HepG2 (cell line): Measurements from ENCODE around the gene ZMIZ1. TPM values are rescaled to one million over a fixed set of nuclear protein-coding genes. Genes with fewer than 3 reads are reported as not detected.

Experiments
- HOXA7 ChIP-seq: sonication (generic); formaldehyde crosslinking; IDR thresholded peaks from 2 replicates; pipeline ENCODE4 v1.8.1; 2022; ENCODE audit warnings: mild to moderate bottlenecking, missing genetic modification reagents, moderate library complexity
- KMT2B ChIP-seq: IDR thresholded peaks from 2 replicates; pipeline ENCODE4 v1.6.1; 2016; ENCODE audit warnings: missing genetic modification reagents, missing compliant biosample characterization
- MED8 ChIP-seq: sonication (generic); formaldehyde crosslinking; IDR thresholded peaks from 2 replicates; pipeline ENCODE4 v1.8.1; 2023; ENCODE audit warnings: mild to moderate bottlenecking, missing genetic modification reagents; ENCODE audit not compliant: insufficient replicate concordance
- NCOA2 ChIP-seq: sonication (generic); formaldehyde crosslinking; IDR thresholded peaks from 2 replicates; pipeline ENCODE4 v1.8.0; 2022; ENCODE audit warnings: inconsistent platforms
- PITX1 ChIP-seq: sonication (generic); formaldehyde crosslinking; IDR thresholded peaks from 2 replicates; pipeline ENCODE4 v1.5.1; 2020; ENCODE audit warnings: mild to moderate bottlenecking, missing genetic modification reagents
- TEAD3 ChIP-seq: optimal IDR thresholded peaks from 2 replicates; pipeline ENCODE3; 2016; ENCODE audit warnings: borderline replicate concordance
- ZBTB38 ChIP-seq: sonication (generic); formaldehyde crosslinking; IDR thresholded peaks from 2 replicates; pipeline ENCODE4 v1.5.1; 2020; ENCODE audit warnings: mild to moderate bottlenecking, missing genetic modification reagents
- ZNF432 ChIP-seq: sonication (generic); formaldehyde crosslinking; IDR thresholded peaks from 2 replicates; pipeline ENCODE4 v1.5.0; 2020; ENCODE audit warnings: missing genetic modification reagents, mild to moderate bottlenecking, borderline replicate concordance
- ZNF552 ChIP-seq: sonication (generic); formaldehyde crosslinking; IDR thresholded peaks from 2 replicates; pipeline ENCODE4 v1.9.0; 2022; ENCODE audit warnings: missing genetic modification reagents, mild to moderate bottlenecking, borderline replicate concordance
- polyA plus RNA-seq, 8 experiments: library from polyadenylated mRNA; depleted of rRNA in 3 of 8; stranded (reverse) in 7 of 8; unstranded in 1 of 8; fragments of >200 nt; fragmentation: Illumina TruSeq in 4 of 8; extraction: Trizol in 4 of 8; gene quantifications; 2 replicates each; pipeline versions ENCODE4 v1.2.1 to v1.2.3, GENCODE V29; 2011 to 2016; ENCODE audit warnings: low read depth in 4 of 8, missing spikeins in 1 of 8, mixed read lengths in 1 of 8; ENCODE audit not compliant: insufficient read depth in 1 of 8
- total RNA-seq, 5 experiments: library from RNA; depleted of rRNA; stranded (reverse); fragments of >200 nt; fragmentation: Illumina TruSeq; extraction: Trizol; gene quantifications; 2 replicates each; pipeline ENCODE4 v1.2.3, GENCODE V29; 2016; ENCODE audit warnings: low read depth in 1 of 5
- TF ChIP-seq, protein P1 (sequence below): sonication (generic); formaldehyde crosslinking; IDR thresholded peaks from 2 replicates; pipeline ENCODE4 v1.8.0; 2023; ENCODE audit warnings: mild to moderate bottlenecking, missing genetic modification reagents
- TF ChIP-seq, protein P2 (sequence below): sonication (generic); formaldehyde crosslinking; IDR thresholded peaks from 2 replicates; pipeline ENCODE4 v1.9.0; 2021; ENCODE audit warnings: missing genetic modification reagents, mild to moderate bottlenecking, borderline replicate concordance
- TF ChIP-seq, protein P3 (sequence below), 2 experiments: sonication (generic) in 1 of 2; formaldehyde crosslinking in 1 of 2; IDR thresholded peaks; 2 replicates each; pipeline versions ENCODE4 v1.4.0 to v1.6.1; 2016 to 2020; ENCODE audit warnings: borderline replicate concordance in 1 of 2, low read depth in 1 of 2, mild to moderate bottlenecking in 1 of 2, missing genetic modification reagents in 1 of 2
- TF ChIP-seq, protein P4 (sequence below): sonication (generic); formaldehyde crosslinking; conservative IDR thresholded peaks from 2 replicates; pipeline ENCODE4 v1.4.0; 2020; ENCODE audit warnings: missing genetic modification reagents
- TF ChIP-seq, protein P5 (sequence below): sonication (generic); formaldehyde crosslinking; conservative IDR thresholded peaks from 2 replicates; pipeline ENCODE4 v1.4.0; 2020; ENCODE audit warnings: missing genetic modification reagents
- TF ChIP-seq, protein P6 (sequence below): IDR thresholded peaks from 2 replicates; pipeline ENCODE4 v1.6.1; 2016; ENCODE audit warnings: missing compliant biosample characterization, missing genetic modification reagents, borderline replicate concordance

Gene ZMIZ1
- total and polyA plus RNA-seq, 2 of the 13 experiments (the other 11 are each of a cell fraction or from before 2014, with no cell fraction given), result 5.3 to 10.2 TPM

DNA sequence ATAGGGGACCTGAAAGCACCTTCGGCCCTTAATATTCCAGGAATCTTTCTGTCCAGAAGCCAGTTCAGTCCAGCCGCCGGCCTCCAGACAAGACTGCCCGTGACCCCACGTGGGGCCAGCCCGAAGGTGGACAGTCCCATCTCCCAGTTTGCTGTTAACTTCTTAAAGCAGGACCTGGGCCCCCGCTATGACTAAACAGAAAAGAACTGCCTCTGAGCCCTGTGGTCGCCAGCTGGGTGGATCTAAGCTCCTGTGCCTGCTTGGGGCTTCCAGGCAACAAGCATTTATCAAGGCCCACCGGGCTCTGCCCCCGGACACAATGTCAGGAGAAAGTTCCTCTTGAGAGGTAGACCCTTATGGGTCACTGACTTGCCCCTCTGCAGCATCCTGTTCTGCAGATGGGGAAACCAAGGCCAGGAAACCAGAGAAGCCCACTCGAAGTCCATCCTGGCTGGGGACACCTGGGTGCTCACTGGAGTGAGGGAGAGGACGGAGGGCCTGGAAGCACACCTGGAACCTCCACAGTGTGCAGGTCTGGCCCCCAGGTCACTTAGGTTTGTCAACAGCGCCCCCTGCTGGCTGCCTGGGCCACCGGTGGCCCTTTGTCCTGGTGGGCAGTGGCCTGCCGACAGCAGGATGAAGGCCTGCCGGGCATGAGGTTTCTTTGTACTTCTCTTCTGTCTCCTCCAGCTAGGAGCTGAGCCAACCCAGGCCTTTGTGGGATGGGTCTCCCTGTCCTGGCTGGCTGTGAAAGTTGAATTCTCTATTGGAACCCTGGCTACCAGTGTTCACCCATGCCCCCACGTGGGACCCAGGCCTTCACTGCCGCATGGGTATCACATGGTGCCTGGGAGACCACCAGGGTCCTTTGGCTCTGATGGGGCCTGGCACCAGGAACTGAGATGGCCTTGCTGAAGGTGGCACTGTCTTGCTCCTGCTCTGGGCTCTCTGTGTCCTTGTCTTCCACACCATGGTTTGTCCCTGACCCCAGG, 128.0 kb downstream of the ZMIZ1 start (continued):
- TF ChIP-seq HOXA7 (CRISPR knock-in tag), result no peak
- TF ChIP-seq, protein P1, sequence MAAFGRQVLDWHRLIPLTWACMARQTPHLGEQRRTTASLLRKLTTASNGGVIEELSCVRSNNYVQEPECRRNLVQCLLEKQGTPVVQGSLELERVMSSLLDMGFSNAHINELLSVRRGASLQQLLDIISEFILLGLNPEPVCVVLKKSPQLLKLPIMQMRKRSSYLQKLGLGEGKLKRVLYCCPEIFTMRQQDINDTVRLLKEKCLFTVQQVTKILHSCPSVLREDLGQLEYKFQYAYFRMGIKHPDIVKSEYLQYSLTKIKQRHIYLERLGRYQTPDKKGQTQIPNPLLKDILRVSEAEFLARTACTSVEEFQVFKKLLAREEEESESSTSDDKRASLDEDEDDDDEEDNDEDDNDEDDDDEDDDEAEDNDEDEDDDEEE, result peak; percentile 30; the same call in 1 of the 2 replicates
- TF ChIP-seq, protein P2, sequence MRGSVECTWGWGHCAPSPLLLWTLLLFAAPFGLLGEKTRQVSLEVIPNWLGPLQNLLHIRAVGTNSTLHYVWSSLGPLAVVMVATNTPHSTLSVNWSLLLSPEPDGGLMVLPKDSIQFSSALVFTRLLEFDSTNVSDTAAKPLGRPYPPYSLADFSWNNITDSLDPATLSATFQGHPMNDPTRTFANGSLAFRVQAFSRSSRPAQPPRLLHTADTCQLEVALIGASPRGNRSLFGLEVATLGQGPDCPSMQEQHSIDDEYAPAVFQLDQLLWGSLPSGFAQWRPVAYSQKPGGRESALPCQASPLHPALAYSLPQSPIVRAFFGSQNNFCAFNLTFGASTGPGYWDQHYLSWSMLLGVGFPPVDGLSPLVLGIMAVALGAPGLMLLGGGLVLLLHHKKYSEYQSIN (CRISPR knock-in tag), result no peak
- TF ChIP-seq, protein P3, sequence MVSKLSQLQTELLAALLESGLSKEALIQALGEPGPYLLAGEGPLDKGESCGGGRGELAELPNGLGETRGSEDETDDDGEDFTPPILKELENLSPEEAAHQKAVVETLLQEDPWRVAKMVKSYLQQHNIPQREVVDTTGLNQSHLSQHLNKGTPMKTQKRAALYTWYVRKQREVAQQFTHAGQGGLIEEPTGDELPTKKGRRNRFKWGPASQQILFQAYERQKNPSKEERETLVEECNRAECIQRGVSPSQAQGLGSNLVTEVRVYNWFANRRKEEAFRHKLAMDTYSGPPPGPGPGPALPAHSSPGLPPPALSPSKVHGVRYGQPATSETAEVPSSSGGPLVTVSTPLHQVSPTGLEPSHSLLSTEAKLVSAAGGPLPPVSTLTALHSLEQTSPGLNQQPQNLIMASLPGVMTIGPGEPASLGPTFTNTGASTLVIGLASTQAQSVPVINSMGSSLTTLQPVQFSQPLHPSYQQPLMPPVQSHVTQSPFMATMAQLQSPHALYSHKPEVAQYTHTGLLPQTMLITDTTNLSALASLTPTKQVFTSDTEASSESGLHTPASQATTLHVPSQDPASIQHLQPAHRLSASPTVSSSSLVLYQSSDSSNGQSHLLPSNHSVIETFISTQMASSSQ (IDR thresholded peaks at IDR 0.05; ENCODE audit: low read depth), result no peak
- TF ChIP-seq, protein P3 (CRISPR knock-in tag; IDR thresholded peaks at IDR 0.05; ENCODE audit: borderline replicate concordance), result no peak
- peak; percentile 30; the same call in 1 of the 2 replicates for TF ChIP-seq PITX1 (CRISPR knock-in tag)
- TF ChIP-seq ZNF552, result peak; percentile 13; the same call in 1 of the 2 replicates
- TF ChIP-seq TEAD3 (CRISPR knock-in tag), result peak; percentile 51
- no peak for TF ChIP-seq ZNF432 (CRISPR knock-in tag)
- 0 out of 2 replicates have a peak, but pooled peaks have one; percentile 31 for TF ChIP-seq NCOA2
- TF ChIP-seq, protein P4, sequence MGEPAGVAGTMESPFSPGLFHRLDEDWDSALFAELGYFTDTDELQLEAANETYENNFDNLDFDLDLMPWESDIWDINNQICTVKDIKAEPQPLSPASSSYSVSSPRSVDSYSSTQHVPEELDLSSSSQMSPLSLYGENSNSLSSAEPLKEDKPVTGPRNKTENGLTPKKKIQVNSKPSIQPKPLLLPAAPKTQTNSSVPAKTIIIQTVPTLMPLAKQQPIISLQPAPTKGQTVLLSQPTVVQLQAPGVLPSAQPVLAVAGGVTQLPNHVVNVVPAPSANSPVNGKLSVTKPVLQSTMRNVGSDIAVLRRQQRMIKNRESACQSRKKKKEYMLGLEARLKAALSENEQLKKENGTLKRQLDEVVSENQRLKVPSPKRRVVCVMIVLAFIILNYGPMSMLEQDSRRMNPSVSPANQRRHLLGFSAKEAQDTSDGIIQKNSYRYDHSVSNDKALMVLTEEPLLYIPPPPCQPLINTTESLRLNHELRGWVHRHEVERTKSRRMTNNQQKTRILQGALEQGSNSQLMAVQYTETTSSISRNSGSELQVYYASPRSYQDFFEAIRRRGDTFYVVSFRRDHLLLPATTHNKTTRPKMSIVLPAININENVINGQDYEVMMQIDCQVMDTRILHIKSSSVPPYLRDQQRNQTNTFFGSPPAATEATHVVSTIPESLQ (CRISPR knock-in tag), result no peak
- no peak for TF ChIP-seq ZBTB38
- 0 out of 2 replicates have a peak, but pooled peaks have one; percentile 33 for TF ChIP-seq KMT2B (CRISPR knock-in tag)
- TF ChIP-seq, protein P5, sequence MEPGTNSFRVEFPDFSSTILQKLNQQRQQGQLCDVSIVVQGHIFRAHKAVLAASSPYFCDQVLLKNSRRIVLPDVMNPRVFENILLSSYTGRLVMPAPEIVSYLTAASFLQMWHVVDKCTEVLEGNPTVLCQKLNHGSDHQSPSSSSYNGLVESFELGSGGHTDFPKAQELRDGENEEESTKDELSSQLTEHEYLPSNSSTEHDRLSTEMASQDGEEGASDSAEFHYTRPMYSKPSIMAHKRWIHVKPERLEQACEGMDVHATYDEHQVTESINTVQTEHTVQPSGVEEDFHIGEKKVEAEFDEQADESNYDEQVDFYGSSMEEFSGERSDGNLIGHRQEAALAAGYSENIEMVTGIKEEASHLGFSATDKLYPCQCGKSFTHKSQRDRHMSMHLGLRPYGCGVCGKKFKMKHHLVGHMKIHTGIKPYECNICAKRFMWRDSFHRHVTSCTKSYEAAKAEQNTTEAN (CRISPR knock-in tag), result no peak
- TF ChIP-seq, protein P6, sequence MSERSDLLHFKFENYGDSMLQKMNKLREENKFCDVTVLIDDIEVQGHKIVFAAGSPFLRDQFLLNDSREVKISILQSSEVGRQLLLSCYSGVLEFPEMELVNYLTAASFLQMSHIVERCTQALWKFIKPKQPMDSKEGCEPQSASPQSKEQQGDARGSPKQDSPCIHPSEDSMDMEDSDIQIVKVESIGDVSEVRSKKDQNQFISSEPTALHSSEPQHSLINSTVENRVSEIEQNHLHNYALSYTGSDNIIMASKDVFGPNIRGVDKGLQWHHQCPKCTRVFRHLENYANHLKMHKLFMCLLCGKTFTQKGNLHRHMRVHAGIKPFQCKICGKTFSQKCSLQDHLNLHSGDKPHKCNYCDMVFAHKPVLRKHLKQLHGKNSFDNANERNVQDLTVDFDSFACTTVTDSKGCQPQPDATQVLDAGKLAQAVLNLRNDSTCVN (CRISPR knock-in tag), result 0 out of 2 replicates have a peak, but pooled peaks have one; percentile 17
- no peak for TF ChIP-seq MED8 (CRISPR knock-in tag)
